HEK293T (cell line): ENCODE results near the gene NFASC.

Source experiments
- ARNT ChIP-seq: fragments of 450-650 bp; IDR thresholded peaks from 2 replicates; pipeline ENCODE4 v1.6.1; 2017; ENCODE audit warnings: mild to moderate bottlenecking
- FOXA1 ChIP-seq: fragments of 450-650 bp; IDR thresholded peaks from 2 replicates; pipeline ENCODE4 v1.6.1; 2016; ENCODE audit warnings: mild to moderate bottlenecking
- FOXM1 ChIP-seq: fragments of 450-650 bp; IDR thresholded peaks from 2 replicates; pipeline ENCODE4 v1.6.1; 2017; ENCODE audit warnings: mild to moderate bottlenecking, borderline replicate concordance
- L3MBTL2 ChIP-seq: fragments of 450-650 bp; conservative IDR thresholded peaks from 2 replicates; pipeline ENCODE4 v1.6.1; 2016; ENCODE audit warnings: mild to moderate bottlenecking
- SP1 ChIP-seq: fragments of 450-650 bp; IDR thresholded peaks from 2 replicates; pipeline ENCODE4 v1.6.1; 2017
- TARDBP ChIP-seq: fragments of 450-650 bp; IDR thresholded peaks from 2 replicates; pipeline ENCODE4 v1.6.1; 2016
- TF ChIP-seq, protein P1 (sequence below): fragments of 450-650 bp; IDR thresholded peaks from 2 replicates; pipeline ENCODE4 v1.6.1; 2016

DNA sequence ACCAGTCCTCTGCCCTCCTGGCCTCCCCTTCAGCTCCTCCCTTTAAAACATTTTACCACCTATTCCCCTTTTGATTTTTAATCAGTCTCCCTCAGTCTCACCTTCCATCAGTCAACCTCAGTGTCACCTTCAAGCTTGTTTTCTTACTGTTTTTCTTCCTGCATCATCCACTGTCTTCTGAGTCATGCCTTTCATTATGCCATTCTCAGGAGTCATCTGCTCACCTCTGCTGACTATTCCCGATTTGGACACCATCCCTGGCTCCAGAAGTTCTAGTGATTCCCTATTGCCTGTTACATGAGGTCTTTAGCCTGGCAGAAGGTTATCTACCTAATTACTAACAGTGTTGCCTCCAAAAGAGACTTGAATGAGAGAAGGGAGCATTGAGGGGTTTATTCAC is 23.9 kb downstream of the NFASC start:
- TF ChIP-seq, protein P1, sequence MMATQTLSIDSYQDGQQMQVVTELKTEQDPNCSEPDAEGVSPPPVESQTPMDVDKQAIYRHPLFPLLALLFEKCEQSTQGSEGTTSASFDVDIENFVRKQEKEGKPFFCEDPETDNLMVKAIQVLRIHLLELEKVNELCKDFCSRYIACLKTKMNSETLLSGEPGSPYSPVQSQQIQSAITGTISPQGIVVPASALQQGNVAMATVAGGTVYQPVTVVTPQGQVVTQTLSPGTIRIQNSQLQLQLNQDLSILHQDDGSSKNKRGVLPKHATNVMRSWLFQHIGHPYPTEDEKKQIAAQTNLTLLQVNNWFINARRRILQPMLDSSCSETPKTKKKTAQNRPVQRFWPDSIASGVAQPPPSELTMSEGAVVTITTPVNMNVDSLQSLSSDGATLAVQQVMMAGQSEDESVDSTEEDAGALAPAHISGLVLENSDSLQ, result no peak
- TF ChIP-seq FOXM1 (no peak), SP1 (no peak), TARDBP (no peak), ARNT (no peak), L3MBTL2 (no peak), FOXA1 (no peak)
